ENCODE results near the gene CAMK1D.

Gene CAMK1D

GRCh38 chr10:12800302-12800701, 451.0 kb downstream of the CAMK1D start:
- TF ChIP-seq ARNTL (CRISPR knock-in tag; IDR thresholded peaks at IDR 0.05; ENCODE audit: borderline replicate concordance, low read depth) (no peak), ISL1 (CRISPR knock-in tag; IDR thresholded peaks at IDR 0.05) (no peak), ZC3H10 (CRISPR knock-in tag; IDR thresholded peaks at IDR 0.05) (no peak), CREB5 (CRISPR knock-in tag; IDR thresholded peaks at IDR 0.05; ENCODE audit: low read depth) (no peak), GLIS3 (CRISPR knock-in tag; IDR thresholded peaks at IDR 0.05) (no peak), CSDC2 (CRISPR knock-in tag; IDR thresholded peaks at IDR 0.05) (no peak), TCF4 (CRISPR knock-in tag; IDR thresholded peaks at IDR 0.05; ENCODE audit: borderline replicate concordance) (no peak)
- TF ChIP-seq, protein P1, sequence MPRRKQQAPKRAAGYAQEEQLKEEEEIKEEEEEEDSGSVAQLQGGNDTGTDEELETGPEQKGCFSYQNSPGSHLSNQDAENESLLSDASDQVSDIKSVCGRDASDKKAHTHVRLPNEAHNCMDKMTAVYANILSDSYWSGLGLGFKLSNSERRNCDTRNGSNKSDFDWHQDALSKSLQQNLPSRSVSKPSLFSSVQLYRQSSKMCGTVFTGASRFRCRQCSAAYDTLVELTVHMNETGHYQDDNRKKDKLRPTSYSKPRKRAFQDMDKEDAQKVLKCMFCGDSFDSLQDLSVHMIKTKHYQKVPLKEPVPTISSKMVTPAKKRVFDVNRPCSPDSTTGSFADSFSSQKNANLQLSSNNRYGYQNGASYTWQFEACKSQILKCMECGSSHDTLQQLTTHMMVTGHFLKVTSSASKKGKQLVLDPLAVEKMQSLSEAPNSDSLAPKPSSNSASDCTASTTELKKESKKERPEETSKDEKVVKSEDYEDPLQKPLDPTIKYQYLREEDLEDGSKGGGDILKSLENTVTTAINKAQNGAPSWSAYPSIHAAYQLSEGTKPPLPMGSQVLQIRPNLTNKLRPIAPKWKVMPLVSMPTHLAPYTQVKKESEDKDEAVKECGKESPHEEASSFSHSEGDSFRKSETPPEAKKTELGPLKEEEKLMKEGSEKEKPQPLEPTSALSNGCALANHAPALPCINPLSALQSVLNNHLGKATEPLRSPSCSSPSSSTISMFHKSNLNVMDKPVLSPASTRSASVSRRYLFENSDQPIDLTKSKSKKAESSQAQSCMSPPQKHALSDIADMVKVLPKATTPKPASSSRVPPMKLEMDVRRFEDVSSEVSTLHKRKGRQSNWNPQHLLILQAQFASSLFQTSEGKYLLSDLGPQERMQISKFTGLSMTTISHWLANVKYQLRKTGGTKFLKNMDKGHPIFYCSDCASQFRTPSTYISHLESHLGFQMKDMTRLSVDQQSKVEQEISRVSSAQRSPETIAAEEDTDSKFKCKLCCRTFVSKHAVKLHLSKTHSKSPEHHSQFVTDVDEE (CRISPR knock-in tag; IDR thresholded peaks at IDR 0.05): no peak
- ATAC-seq: no peak

DNA sequence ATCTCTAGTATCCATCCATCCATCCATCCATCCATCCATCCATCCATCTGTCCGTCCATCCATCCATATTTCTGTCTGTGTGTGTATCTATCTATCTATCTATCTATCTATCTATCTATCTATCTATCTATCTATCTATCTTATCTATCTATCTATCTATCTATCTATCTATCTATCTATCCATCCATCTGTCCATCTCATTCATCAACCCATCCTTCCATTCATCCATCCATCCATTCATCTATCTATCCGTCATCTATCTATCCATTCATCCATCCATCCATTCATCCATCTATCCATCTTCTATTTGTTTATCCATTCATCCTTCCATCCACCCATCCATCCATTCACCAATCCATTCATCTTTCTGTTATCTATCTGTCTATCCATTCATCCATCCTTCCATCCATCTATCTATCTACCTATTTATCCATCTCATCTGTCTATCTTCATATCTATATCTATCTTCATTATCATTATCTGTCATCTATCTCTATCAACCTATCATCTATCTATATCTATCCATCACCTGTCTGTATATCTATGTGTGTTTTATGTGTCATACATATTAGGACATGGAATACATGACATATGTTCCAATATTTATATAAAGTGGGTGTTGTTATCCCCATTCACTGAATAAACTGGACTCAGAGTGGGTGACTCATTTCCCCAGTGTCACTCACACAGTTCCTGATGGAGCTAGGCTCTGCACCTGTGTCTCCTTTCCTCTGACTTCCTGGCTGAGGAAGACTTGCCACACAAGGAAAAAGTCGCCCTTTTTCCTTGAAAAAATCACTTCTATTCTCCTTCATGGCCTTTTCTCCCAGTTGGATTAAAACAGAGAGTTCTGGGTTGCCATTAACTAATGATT, 452.1 kb downstream of the CAMK1D start:
- TF ChIP-seq ESRRG (CRISPR knock-in tag; IDR thresholded peaks at IDR 0.05): no peak
- no peak for TF ChIP-seq ZFP3 (CRISPR knock-in tag; IDR thresholded peaks at IDR 0.05)
- TF ChIP-seq BACH2 (CRISPR knock-in tag; IDR thresholded peaks at IDR 0.05; ENCODE audit: borderline replicate concordance): no peak
- no peak for TF ChIP-seq OSR1 (CRISPR knock-in tag; IDR thresholded peaks at IDR 0.05)
- TF ChIP-seq SNAI2 (CRISPR knock-in tag; IDR thresholded peaks at IDR 0.05): no peak
- TF ChIP-seq POU6F1 (CRISPR knock-in tag; IDR thresholded peaks at IDR 0.05; ENCODE audit: borderline replicate concordance, low read depth): no peak
- TF ChIP-seq TCF4 (CRISPR knock-in tag; IDR thresholded peaks at IDR 0.05; ENCODE audit: borderline replicate concordance): no peak
- TF ChIP-seq ZNF565 (CRISPR knock-in tag; conservative IDR thresholded peaks at IDR 0.05; ENCODE audit: low read depth): no peak
- no peak for TF ChIP-seq CSDC2 (CRISPR knock-in tag; IDR thresholded peaks at IDR 0.05)
- TF ChIP-seq GLIS3 (CRISPR knock-in tag; IDR thresholded peaks at IDR 0.05): no peak
- TF ChIP-seq TOX (CRISPR knock-in tag; IDR thresholded peaks at IDR 0.05; ENCODE audit: borderline replicate concordance): no peak
- ATAC-seq: no peak

DNA sequence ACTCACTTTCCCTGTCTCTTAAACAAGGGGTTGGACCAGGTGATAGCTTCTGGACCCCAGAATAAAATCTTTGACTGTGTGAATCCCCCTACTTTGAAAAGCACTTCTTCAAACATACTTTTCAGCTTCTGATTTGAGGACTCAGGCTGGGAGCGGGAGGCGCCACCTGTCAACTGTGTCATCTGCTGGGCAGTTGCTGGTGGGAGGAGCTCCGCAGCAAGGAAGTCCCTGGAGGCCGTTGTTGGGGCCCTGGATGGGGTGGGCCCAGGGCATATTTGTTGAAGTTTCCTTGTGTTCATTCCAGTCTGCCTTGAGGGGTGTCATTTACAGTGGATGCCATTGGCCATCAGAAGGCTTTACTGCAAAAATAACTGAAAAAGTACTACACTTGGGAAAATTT, 454.4 kb downstream of the CAMK1D start:
- no peak for TF ChIP-seq ISL1 (CRISPR knock-in tag; IDR thresholded peaks at IDR 0.05)
- no peak for TF ChIP-seq BACH2 (CRISPR knock-in tag; IDR thresholded peaks at IDR 0.05; ENCODE audit: borderline replicate concordance)
- no peak for TF ChIP-seq POU6F1 (CRISPR knock-in tag; IDR thresholded peaks at IDR 0.05; ENCODE audit: borderline replicate concordance, low read depth)
- no peak for TF ChIP-seq RARB (CRISPR knock-in tag; IDR thresholded peaks at IDR 0.05)
- TF ChIP-seq ZFP3 (CRISPR knock-in tag; IDR thresholded peaks at IDR 0.05): no peak
- TF ChIP-seq, protein P1 (CRISPR knock-in tag; IDR thresholded peaks at IDR 0.05): no peak
- TF ChIP-seq SNAI2 (CRISPR knock-in tag; IDR thresholded peaks at IDR 0.05): no peak
- no peak for ATAC-seq

Measured in SK-N-SH treated with all-trans-retinoic acid at 6 μM for 48 hours (cell line).